HG02759 (cell line): ENCODE results near the gene ADRM1.

Experiments
- ATAC-seq: cut with Tn5 transposase; IDR thresholded peaks from one replicate; pipeline ENCODE4 v1.9.1; 2021; ENCODE audit warnings: mild to moderate bottlenecking, moderate library complexity; ENCODE audit not compliant: unreplicated experiment

The ADRM1 gene

DNA sequence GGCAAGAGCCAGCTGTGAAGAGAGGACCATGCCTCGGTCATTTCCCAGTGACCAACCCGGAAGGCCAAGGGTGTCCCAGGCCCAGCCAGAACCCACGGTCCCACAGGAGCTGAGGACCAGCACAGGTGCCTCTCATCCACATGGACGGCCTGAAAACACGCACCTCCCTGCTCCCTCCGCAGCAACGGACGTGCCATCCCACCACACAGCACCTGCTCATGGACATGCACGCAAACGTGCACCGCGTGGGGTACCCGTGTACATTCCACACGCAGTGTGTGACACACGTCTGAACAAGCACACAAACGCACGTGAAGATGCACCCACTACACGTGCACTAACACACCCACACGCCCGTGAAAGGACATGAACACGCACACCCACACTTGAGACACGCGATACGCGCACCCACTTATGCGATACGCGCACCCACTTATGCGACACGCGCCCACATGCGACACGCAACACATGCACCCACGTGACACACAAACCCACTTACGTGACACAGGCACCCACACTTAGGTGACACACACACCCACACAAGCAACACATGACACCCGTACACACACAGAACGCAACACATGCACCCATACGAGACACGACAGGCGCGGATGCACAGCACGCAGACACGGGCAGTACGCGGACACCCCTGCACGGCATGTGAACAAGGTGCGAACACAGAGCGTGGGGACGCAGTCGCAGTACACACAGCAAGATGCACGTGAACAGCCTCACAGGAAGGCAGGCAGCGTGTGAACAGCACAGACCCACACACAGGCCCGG lies 34.2 kb downstream of the ADRM1 start:
- ATAC-seq: no peak

GRCh38 chr20:62337558-62338293 lies 34.9 kb downstream of the ADRM1 start:
- peak; percentile 46 for ATAC-seq

DNA sequence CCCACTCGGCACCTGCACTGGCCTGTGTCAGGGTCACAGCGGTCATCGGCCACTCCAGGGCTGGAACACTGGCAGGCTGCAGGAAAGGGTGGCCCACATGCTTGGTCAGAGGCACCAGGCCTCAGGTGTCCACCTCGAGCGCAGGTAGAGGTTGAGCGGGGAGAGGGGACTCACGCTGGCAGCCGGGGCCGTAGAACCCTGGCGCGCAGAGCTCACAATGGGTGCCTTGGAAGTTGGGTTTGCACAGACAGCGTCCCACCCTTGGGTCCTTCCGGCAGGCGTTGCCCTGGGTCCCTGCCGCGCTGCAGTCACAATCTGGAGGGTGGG lies 35.5 kb downstream of the ADRM1 start:
- no peak for ATAC-seq

DNA sequence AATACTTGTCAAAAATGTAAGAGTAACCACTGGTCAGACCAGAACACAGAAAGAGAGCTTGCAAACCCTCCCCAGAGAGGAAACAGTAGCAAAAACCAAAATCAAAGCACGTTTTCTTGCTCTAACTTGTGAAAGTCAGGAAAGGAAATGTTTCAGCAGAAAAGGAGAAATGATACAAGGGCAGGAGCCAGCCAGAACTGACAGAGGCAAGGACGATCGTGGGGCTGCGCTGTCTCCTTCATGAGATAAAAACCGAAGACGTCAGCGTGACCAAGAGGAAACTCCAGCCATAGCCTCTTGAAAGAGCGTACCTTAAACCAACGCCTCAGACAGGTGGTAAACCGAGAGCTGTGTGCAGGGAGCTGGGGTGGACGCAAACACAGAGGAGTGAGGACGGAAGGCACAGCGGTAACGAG lies 36.9 kb downstream of the ADRM1 start:
- ATAC-seq: peak; percentile 70

DNA sequence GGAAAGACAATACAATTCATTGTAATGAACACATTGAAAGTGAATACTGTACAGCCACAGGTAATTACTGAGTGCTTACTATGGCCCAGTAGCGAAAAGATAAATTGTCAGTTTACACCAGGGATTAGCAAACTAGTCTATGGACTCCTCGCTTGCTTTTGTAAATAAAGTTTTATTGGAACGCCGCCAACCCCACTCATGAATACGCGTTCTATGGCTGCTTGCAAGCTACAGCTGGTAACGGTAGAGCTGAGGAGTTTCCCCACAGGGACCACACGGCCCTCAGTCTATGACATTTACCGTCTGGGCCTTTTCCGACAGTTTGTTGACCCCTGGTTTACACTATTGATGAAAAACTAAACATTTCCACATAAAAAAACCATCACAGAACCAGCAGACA lies 40.1 kb downstream of the ADRM1 start:
- ATAC-seq: no peak

DNA sequence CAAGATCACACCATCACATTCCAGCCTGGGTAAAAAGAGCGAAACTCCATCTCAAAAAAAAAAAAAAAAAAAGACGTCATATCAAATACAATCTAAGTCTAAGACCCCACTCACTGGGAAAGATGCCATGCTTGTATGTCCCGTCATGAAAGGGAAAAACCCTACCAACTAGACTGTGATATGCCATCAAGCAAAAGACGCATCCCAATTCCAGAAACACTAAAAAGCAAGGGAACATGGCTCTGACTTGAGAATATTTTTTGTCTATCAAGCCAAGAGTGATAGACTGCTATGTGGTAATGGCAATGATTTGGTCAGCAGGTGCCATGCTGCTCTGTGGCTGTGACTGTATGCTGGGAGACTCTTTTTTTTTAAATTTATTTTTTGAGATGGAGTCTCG lies 41.3 kb downstream of the ADRM1 start:
- ATAC-seq: no peak

DNA sequence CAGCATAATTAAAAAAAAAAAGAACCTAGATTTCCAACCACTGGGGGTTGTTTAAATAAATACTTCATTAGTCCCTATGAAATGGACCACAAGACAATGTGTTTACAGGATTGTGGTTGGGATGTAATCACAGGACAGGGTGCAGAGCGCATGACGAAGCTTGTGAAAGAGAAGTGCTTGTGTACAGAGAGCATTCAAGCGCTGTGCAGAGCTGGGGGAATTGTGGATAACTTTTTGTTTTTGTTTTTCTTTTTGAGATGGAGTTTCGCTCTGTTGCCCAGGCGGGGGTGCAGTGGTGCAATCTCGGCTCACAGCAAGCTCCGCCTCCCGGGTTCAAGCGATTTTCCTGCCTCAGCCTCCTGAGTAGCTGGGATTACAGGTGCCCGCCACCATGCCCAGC lies 42.0 kb downstream of the ADRM1 start:
- ATAC-seq: no peak

- no peak for ATAC-seq
These were observed 43.0 kb downstream of the ADRM1 start for GRCh38 chr20:62345681-62346370.

GRCh38 chr20:62346398-62347150 lies 43.8 kb downstream of the ADRM1 start:
- no peak for ATAC-seq

DNA sequence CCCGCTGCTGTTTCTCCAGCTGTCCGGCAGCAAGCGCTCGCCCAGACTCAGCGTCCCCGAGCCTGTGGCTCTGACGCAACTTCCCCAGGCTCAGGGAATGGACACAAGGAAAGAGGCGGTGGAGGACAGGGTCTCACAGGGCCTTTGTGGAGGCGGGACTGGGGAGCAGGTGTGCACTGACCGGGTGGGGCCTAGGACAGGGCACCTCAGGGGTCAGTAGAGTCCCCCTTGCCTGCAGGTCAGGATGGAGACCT lies 44.3 kb downstream of the ADRM1 start:
- ATAC-seq: no peak

DNA sequence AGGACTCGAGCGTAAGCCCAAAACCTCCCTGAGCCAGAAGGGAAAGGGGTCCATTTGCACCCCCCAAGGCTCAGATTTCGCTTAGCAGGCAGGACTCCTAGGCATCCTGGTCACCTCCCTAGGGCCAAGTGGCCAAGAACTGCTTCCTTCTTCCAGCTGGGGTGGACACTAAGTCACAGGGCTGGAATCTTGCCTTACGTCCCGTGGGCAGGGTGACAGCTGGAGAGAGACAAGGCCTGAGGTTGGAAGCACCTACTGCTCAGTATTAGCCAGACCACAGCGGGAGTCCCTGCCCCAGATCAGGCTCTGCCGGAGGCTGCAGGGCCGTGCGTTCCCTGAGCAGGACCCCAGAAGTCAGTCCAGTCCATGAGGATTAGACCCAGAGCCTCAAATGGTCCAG lies 44.6 kb downstream of the ADRM1 start:
- no peak for ATAC-seq

- ATAC-seq: no peak
These were observed 45.8 kb downstream of the ADRM1 start for GRCh38 chr20:62348604-62349003.

GRCh38 chr20:62349556-62350097 lies 46.8 kb downstream of the ADRM1 start:
- no peak for ATAC-seq

- no peak for ATAC-seq
These were observed 47.4 kb downstream of the ADRM1 start for GRCh38 chr20:62350098-62350628.

DNA sequence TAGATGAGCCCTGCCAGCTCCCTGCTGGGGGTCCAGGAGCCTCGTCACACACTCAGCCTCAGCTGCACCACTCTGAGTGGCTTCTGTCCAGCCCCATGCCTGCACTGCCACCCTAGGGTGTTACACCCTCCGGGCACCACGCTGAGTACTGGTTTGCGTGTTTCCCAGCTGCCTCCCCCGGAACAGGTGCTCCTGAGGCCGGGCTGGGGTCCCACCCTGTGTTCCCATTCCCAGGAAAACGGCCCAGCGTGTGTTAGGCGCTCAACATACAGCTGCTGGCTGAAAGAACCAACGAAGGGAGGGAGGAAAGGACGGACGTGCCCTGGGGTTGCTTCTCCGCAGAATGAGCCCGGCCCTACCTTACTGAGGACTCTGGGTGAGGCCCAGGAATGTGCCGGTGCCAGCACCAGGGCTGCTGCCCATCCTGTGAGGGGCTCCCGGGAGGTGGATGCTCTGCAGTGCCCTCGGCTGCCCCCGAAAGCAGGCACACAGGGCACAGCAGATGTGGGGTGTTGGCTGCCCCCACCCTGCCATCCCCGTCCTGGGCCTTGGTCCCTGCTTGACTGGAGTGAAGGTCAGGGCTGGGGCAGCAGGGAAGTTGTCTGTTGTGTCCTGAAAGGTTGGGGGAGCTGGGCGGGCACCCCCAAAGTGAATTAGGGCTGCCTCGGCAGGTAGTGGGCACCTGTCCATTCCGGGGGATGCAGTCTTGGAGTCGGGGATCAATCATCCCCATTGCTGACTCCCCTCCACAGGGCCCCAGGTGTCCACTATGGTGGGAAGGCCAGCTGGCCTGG lies 48.0 kb downstream of the ADRM1 start:
- no peak for ATAC-seq

- ATAC-seq: no peak
These were observed 48.9 kb downstream of the ADRM1 start for GRCh38 chr20:62351469-62352401.

GRCh38 chr20:62352402-62353288 lies 49.8 kb downstream of the ADRM1 start:
- no peak for ATAC-seq
